Suprapubic skin (tissue), 4 donors: Measurements from ENCODE around the gene PYGB.

Source experiments
- EP300 ChIP-seq: sonication (generic); formaldehyde crosslinking; IDR thresholded peaks from one replicate; pipeline ENCODE4 v1.6.1; 2017; ENCODE audit warnings: antibody characterized with exemption
- POLR2A ChIP-seq, 2 donors: fragments of 450-650 bp; IDR thresholded peaks; one replicate each; pipeline ENCODE4 v1.6.1; 2017; ENCODE audit warnings: antibody characterized with exemption in 2 of 2, mild to moderate bottlenecking in 2 of 2, moderate library complexity in 2 of 2
- POLR2AphosphoS5 ChIP-seq, 3 donors: sonication (generic); formaldehyde crosslinking; IDR thresholded peaks; one replicate each; pipeline ENCODE4 v1.6.1; 2017; ENCODE audit warnings: antibody characterized with exemption in 3 of 3
- TF ChIP-seq, protein P1 (sequence below), 2 donors: fragments of 200-600 bp in 1 of 2; fragments of 450-650 bp in 1 of 2; sonication (generic) in 1 of 2; IDR thresholded peaks; one replicate each; pipeline ENCODE4 v1.5.1; 2016 to 2019; ENCODE audit warnings: antibody characterized with exemption in 2 of 2, mild to moderate bottlenecking in 1 of 2, moderate library complexity in 1 of 2

DNA sequence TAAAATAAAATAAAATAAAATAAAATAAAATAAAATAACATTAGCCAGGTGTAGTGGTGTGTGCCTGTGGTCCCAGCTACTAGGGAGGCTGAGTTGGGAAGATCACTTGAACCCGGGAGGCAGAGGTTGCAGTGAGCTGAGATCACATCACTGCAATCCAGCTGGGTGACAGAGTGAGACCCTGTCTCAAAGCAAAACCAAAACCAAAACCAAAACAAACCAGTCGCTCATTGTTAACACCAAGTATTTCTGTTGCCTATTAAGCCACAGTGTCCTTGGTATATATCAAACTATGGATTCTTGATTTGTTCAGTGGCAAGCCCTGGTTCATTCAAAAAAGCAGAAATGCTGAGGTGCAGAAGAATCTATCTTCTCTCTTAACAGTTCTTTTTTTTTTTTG lies 65.7 kb downstream of the PYGB start:
- TF ChIP-seq, protein P1, sequence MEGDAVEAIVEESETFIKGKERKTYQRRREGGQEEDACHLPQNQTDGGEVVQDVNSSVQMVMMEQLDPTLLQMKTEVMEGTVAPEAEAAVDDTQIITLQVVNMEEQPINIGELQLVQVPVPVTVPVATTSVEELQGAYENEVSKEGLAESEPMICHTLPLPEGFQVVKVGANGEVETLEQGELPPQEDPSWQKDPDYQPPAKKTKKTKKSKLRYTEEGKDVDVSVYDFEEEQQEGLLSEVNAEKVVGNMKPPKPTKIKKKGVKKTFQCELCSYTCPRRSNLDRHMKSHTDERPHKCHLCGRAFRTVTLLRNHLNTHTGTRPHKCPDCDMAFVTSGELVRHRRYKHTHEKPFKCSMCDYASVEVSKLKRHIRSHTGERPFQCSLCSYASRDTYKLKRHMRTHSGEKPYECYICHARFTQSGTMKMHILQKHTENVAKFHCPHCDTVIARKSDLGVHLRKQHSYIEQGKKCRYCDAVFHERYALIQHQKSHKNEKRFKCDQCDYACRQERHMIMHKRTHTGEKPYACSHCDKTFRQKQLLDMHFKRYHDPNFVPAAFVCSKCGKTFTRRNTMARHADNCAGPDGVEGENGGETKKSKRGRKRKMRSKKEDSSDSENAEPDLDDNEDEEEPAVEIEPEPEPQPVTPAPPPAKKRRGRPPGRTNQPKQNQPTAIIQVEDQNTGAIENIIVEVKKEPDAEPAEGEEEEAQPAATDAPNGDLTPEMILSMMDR (IDR thresholded peaks at IDR 0.05) = no peak
- TF ChIP-seq EP300 (no peak), POLR2A (IDR thresholded peaks at IDR 0.05) (no peak), POLR2AphosphoS5 (IDR thresholded peaks at IDR 0.05) (no peak)
